Neural cell (in vitro differentiated cells): ENCODE results near the gene TMOD1.

ENCODE experiments used
- CTCF ChIP-seq: fragments of 450-650 bp; IDR thresholded peaks from 2 replicates; pipeline ENCODE4 v1.5.1; 2014; ENCODE audit warnings: antibody characterized with exemption, mild to moderate bottlenecking, moderate library complexity; ENCODE audit not compliant: poor library complexity, severe bottlenecking
- TAF1 ChIP-seq: IDR thresholded peaks from 2 replicates; pipeline ENCODE4 v1.6.1; 2012; ENCODE audit warnings: low read depth

DNA sequence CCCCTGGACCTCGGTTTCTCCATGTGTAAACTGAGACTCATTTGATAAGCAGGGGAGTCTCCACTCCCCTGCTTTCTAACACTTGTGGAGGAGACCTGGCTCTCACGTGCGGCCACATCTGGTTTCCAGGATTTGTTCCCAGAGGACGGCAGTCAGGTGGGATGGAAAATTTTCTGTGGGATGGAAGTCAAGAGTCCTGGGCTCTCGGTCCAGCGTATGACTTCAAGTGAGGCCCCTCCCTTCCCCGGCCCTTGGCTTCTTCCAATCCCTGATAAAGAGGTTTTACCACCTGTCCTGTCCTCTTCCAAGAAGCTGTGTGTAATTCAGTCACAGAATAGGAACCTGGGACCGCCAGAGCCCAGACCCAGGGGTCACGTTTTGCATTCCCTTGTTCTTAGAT is 35.0 kb downstream of the TMOD1 start:
- TF ChIP-seq CTCF (no peak), TAF1 (no peak)
